Stimulated activated CD8-positive, alpha-beta memory T cell treated with anti-CD3 and anti-CD28 coated beads, Interleukin-12 subunit alpha, Interleukin-12 subunit beta, amount 100 ng/mL, for 4 hours (primary cell): ENCODE measurements around the gene CCDC14.
"Not testable (repeated sequence)": the region's sequence is repeated elsewhere in the genome, so short reads cannot be mapped to it uniquely, and the experiment has no call there.

Experiments used
- DNase-seq: peaks from one replicate; pipeline ENCODE4 v3.0.0-alpha.2; 2020; ENCODE audit warnings: low read depth

CCDC14 gene

DNA sequence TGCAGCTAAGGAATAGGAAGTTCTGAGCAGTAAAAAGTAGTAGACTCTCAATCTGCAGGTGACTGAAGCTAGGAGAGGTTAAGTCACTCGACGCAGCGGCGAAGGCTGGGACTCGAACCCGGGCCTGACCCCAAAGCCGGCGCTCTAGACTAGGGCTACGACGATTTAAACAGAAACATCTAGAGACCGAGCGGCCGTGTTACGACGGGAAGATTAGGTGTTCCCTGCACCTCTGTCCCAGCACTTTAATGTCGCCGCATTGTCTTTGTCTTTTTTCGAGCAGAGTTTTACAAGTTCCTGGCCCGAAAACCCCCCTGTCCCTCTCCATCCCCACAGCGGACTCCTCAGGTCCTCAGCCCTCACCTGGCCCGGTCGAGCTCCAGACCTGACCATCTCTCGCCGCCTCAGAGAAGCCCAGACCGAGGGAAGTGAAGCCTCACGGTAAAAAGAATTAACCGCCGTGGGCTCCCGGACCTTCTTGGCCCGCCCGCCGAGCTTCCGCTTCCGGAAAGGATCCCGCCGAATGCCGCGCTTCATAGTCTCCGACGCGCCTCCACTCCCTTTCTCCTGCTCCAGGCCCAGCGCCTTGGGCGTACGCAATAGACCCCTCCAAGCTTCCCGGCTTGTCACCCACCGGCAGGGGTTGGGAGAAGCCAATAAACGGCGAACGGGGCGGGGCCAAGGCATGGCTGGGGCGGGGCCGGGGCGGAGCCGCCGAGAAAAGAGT is at the start of gene CCDC14:
CCDC14 (minus strand) TSS at position 449 of the 727 bp plus-strand sequence; CDS start at position 393, 56 bp downstream.
- peak; percentile 54 for DNase-seq

GRCh38 chr3:124008321-124008720 is 47.3 kb upstream of the CCDC14 start:
- not testable (repeated sequence) for DNase-seq

DNA sequence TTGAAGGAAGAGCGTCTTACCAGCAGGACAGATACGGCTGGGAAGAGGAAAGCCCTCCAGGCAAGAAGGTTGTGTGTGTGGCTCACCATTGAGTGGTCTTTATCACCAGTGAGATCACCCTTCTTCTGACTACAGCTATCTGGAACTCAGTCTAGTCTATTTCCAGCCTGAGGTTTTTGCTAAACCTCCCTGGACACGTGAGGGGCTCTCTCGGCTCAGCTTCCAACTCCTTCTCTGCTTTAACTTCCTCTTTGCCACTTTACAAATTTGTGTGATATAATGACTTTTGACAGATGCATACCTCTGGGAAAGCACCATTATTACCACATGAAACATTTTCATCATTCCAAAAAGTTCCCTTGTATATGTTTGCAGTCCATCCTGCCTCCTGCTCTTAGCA is 46.2 kb upstream of the CCDC14 start:
- DNase-seq = no peak

- DNase-seq = not testable (repeated sequence)
These were observed 41.5 kb upstream of the CCDC14 start for GRCh38 chr3:124002405-124003079.

DNA sequence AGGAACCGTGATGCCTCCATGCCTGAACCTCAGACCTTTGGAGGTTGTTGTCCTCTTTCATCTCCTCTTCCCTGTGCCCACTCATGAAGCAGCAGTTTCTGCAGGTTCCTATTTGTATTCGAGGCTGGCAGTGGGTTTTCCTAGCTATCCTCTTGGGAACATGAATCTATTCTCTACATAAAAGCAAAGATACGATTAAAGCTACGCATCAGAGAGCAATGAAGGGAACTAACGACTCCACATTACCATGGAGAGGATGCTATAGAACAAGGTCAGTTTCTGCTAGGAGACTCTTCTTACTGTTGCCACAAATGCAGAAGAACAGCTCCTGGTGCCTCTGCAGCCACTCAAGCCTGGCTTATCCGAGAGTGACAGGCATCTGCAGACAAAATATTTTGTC is 40.3 kb upstream of the CCDC14 start:
- DNase-seq = not testable (repeated sequence)

- no peak for DNase-seq
These were observed 36.5 kb upstream of the CCDC14 start for GRCh38 chr3:123997543-123997942.

DNA sequence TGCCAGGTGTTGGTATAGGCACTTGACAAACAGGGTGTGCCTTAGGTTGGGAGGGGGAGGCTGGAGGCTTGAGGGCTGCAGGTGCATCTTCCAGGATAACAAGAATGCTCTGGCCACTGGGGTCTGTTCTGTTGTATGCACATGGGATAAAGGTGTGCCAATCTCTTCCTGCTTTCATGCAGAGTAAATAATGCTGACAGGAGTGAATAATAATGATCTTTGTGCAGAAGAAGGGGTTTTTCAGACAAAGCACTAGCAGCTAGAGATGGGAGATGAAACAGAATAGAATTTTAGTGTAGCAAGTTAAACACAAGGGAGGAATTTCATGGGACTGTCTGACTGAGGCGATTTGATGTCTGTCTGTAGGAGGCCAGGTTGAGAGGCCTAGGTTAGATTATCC is 32.8 kb upstream of the CCDC14 start:
- DNase-seq = no peak

- DNase-seq = not testable (repeated sequence)
These were observed 30.9 kb upstream of the CCDC14 start, which contains the start of gene ROPN1 for GRCh38 chr3:123991730-123992588. Gene ROPN1 (minus strand): TSS chr3:123992124. CDS start chr3:123980481, 11,643 bp downstream.

DNA sequence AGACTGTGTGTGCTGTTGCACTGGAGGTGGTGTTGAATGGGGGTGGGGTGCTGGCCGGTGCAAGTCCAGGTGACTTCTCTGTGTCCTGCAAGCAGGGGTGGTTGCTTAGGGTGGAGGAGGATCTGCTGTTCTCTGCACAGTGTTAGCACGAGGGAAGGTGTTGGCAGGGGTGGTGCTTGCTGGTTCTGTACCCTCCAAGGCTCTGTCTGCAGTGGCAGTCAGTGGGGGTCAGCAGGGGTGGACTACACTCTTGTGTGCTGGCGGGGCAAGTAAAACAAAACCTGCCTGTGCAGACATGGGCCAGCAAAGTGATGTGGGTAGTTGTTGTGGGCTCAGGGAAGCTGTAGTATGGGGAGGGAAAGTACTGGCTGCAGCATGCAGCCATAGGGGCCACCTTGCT is 25.4 kb upstream of the CCDC14 start:
- no peak for DNase-seq

- DNase-seq = no peak
These were observed 23.9 kb upstream of the CCDC14 start for GRCh38 chr3:123984957-123985356.

DNA sequence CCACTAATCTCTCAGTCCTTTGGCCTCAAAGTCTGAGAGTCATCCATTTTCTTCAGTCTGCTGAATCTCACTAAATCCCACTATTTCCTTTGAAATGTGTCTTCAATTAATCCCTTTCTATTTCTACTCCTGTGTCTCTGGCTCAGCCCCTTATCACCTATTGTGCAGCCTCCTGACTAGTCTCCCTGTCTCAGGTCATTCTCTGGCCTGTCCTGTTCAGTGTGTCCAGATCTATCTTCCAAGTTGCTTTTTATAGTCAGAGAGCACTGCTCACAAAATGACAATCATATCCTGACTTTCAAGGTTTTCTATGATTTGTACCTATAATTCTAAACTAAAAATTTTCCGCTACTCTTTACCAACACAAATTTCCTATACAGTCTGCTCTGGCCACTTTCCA is 23.3 kb upstream of the CCDC14 start:
- DNase-seq = no peak

DNA sequence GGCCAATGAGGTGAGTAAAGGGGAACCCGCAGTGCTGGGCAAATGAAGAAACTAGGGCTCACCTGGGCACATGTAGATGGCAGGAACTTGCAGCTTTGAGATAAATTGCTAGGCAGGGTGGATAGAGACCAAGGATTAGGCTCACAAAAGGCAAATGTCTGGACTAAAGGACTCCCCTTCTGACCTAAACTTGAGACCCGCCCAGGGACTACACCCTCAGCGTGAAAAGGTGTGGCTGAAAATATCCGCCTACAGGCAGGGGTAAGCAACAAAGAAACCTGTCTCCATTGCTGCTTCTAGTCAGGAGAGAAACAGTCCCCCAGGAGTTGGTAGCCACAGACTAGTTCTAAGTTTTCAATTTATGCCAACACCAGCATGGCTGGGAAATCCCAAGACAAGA is 20.3 kb upstream of the CCDC14 start:
- DNase-seq = not testable (repeated sequence)

GRCh38 chr3:123980539-123980938 is 19.5 kb upstream of the CCDC14 start:
- no peak for DNase-seq

DNA sequence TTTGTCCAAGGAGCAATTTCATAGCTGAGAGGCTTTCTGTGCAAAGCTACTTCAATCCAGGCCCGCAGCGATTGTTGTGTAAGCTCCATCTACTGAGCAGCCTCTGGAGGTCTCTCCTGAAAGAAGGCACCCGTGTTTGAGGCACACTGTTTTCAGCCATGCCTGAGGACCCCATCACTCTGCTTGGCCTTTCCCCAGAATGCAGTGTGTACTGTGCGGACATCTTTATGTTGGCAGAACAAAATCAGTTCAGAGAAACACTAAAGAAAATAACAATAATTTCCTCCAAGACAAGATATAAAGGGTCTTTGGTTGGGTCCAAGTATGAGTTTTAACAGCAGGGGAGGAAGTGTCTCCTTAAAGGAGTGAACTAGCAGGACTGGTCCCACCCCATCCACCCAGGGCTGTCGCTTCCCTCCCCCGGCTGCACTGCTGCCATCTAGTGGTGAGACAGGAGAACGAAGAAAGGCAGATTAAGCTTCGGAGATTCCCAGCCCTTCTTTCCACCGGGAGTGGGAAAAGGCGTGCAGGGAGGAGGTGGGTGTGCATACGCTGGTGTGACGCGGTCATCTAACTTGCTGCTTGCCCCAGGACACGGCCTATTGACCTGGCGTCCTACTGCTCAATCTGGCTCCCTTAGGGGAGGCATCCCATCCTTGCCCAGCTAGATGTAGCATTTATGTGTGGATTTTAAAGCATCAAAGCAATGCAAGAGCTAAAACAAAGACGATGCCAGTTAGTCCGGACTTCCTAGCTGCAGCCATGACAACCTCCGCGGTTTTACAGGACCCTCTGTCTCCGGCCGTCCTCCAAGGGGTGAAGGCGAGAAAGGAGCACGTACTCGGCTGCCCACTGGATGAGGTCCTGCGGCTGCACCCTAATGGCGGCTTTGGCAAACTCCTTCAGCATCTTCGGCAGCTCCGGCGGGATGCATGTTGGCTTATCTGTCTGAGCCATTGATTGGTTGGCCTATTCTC is 18.8 kb upstream of the CCDC14 start:
- not testable (repeated sequence) for DNase-seq

DNA sequence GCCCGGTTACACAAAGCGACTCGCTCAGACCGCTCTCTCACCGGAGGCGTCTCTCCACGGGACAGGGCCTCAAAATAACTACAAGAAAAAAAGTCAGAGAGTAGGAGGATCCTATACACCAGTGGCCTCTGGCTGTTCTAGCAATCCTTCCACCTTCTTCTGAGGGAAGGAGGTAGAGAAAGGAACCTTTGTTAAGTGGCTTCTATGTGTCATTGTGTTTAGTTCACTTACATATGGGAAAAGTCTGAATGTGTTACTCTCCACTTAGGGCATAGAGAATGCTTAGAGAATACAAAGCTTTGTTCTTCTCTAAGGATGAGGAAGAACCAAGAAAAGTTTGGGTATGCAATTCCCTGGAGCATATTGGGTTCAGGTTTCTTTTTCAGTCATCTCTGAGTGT is 15.9 kb upstream of the CCDC14 start:
- DNase-seq = not testable (repeated sequence)

DNA sequence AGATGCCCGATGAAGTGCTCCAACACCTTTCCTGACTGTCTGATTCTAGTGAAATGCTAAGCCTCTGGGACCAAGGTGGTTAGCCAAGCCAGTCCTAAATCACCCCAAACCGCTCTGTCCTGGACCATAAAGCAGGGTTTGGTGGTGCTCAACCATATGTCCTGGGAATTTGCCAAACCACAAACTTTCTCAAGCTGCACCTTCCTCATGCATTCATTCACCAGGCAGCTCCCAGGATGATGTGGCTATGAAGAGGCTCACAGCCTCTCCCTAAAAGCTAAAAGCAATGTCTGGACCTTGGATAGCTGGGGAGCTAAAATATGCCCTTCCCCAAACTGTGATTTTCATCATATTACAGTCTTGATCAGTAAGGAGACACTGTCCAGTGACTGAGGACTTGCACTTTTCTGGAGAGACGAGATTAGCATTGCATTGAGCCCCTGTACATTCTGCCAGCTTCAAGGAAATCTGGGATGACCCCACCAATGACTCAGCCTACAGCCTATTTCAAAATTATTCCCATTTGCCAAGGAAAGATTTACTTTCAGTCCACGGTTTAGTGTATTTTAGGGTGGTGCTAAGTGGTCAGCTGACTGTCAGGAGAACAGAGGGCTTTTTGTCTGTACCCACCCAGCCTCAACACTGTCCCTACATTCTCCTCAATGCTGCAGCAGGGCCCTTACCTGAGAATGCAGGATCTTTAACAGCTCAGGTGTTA is 15.3 kb upstream of the CCDC14 start:
- not testable (repeated sequence) for DNase-seq

GRCh38 chr3:123975030-123975429 is 14.0 kb upstream of the CCDC14 start:
- not testable (repeated sequence) for DNase-seq

DNA sequence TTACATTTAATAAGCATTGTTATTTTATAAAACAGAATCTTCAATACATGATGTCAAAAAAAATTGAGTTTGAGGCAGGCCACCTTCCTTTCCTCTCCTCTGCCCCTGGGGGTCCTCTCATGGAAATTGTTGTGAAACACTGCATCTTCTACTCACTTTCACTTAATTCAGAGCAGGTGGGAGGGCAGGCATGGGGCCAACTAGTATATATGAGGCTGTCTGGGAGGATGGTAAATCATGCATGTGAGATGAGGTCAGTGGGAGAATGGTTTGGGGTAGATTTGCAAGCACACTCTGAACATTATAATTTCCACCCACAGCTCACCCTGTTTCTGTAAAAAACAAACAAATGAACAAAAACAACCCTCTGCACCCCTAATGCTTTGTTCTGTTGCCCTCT is 10.4 kb upstream of the CCDC14 start:
- no peak for DNase-seq

DNA sequence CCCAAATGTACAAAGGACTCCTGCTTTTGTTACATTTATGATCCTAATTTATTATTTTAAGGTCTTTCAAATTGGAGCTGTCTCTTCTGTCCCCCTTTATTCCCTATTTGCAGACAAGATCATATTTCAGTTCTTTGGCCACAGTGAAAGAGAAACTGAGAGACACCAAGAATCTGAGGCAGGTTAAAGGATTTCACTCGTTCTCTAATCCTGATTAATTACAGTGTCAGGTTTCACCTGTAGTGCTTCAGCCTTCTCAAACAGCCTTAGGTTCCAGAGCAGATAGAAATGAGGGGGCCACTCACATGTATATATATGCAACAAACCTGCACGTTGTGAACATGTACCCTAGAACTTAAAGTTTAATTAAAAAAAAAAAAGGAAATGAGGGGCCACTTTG is 6.2 kb upstream of the CCDC14 start:
- not testable (repeated sequence) for DNase-seq

GRCh38 chr3:123966799-123967198 is 5.8 kb upstream of the CCDC14 start:
- DNase-seq = not testable (repeated sequence)

DNA sequence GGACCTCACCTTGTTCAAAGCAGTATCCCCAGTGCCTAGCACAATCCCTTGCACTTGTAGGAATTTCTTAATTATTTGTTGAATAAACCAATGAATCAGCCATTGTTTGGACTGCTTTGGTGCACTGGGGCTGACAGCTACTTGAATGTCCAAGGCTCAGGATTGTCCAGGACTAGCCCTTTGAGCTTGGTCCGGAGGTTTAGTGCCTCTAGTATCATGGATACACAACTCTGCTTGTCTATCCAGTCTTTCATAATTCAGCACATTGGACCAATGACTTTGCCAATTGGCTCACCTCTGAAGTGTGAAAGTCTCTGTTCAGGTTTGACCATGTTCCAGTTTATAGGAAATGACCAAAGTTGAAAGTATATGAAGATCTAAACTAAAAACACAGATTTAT is 3.8 kb upstream of the CCDC14 start:
- DNase-seq = not testable (repeated sequence)
